Liver (tissue), 3 donors: ENCODE measurements around the gene PLA2G4E.

Experiments
- ATF3 ChIP-seq: IDR thresholded peaks from 2 replicates; pipeline ENCODE4 v1.6.1; 2016; ENCODE audit warnings: antibody characterized with exemption
- CTCF ChIP-seq: fragments of 150-350 bp; IDR thresholded peaks from 2 replicates; pipeline ENCODE4 v1.5.1; 2017; ENCODE audit warnings: improper control_type of control experiment, low read depth, low read length; ENCODE audit not compliant: missing input control
- GABPA ChIP-seq, 2 donors: IDR thresholded peaks in 1 of 2; conservative IDR thresholded peaks in 1 of 2; 2 replicates each; pipeline ENCODE4 v1.6.1; 2016; ENCODE audit warnings: antibody characterized with exemption in 2 of 2, mild to moderate bottlenecking in 1 of 2, moderate library complexity in 1 of 2
- JUND ChIP-seq, 2 donors: IDR thresholded peaks; 2 replicates each; pipeline ENCODE4 v1.6.1; 2016; ENCODE audit warnings: antibody characterized with exemption in 2 of 2
- REST ChIP-seq: IDR thresholded peaks from 2 replicates; pipeline ENCODE4 v1.6.1; 2016; ENCODE audit warnings: antibody characterized with exemption, mild to moderate bottlenecking
- RXRA ChIP-seq, 2 donors: IDR thresholded peaks; 2 replicates each; pipeline ENCODE4 v1.6.1; 2017 to 2018; ENCODE audit warnings: antibody characterized with exemption in 2 of 2, mild to moderate bottlenecking in 1 of 2
- TAF1 ChIP-seq: conservative IDR thresholded peaks from 2 replicates; pipeline ENCODE4 v1.6.1; 2016; ENCODE audit warnings: antibody characterized with exemption, mild to moderate bottlenecking
- ZBTB33 ChIP-seq: IDR thresholded peaks from 2 replicates; pipeline ENCODE4 v1.6.1; 2016; ENCODE audit warnings: antibody characterized with exemption
- donor health status: healthy.
- donor health status: healthy.

GRCh38 chr15:42002333-42002732, 18.5 kb downstream of the PLA2G4E start:
- no peak for TF ChIP-seq ZBTB33
- no peak for TF ChIP-seq TAF1
- no peak for TF ChIP-seq CTCF
- no peak for TF ChIP-seq JUND (IDR thresholded peaks at IDR 0.05)
- TF ChIP-seq REST: no peak
- no peak for TF ChIP-seq GABPA (IDR thresholded peaks at IDR 0.05 in 1 of 2, conservative IDR thresholded peaks at IDR 0.05 in 1 of 2)
- no peak for TF ChIP-seq RXRA (IDR thresholded peaks at IDR 0.05)
- TF ChIP-seq ATF3: no peak
